ENCODE results near the gene SCART1. TPM values are rescaled to one million over a fixed set of nuclear protein-coding genes. Genes with fewer than 3 reads are reported as not detected.
"Not testable (repeated sequence)": the region's sequence is repeated elsewhere in the genome, so short reads cannot be mapped to it uniquely, and the experiment has no call there.

The SCART1 gene
- total RNA-seq, 2 donors from 2014 or later, result 3.9 to 11.2 TPM

DNA sequence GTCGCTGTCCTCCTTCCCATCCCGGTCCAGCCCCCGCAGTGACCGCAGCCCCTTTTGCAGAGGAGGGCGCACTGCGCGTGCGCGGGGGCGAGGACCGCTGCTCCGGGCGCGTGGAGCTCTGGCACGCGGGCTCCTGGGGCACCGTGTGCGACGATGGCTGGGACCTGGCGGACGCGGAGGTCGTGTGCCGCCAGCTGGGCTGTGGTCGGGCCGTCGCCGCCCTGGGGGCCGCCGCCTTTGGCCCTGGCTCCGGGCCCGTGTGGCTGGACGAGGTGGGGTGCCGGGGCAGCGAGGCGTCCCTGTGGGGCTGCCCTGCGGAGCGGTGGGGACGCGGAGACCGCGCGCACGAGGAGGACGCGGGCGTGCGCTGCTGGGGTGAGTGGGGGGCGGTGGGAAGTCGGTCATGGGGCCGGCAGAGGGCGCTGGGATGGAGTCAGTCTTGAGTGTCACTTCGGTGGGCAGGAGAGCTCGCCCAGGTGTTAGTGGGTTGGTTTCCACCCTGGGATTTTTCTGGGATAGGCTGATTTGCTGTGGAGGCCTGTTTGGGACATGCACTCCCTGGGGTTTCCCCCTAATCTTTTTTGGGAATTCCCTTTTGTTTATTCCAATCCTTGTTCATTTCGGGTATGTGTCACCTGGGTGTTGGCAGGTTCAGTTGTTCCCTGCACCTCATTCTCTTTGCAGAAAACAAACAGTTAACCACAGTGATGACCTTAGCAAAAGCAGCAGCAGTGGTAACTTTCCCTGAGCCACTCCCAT, 11.6 kb downstream of the SCART1 start:
- no peak overlapping the region for H3K27ac ChIP-seq
- H3K4me1 ChIP-seq, result no peaks in the 10 kb centered on the region
- intact Hi-C loops (cut with DNase I), result no loop called here
- H3K9me3 ChIP-seq, result no peaks in the 10 kb centered on the region
- no peak overlapping the region for H3K4me3 ChIP-seq
- DNase-seq (no peak), ATAC-seq (no peak)
- no peak for TF ChIP-seq POLR2A (IDR thresholded peaks at IDR 0.05)
- TF ChIP-seq, protein P1, sequence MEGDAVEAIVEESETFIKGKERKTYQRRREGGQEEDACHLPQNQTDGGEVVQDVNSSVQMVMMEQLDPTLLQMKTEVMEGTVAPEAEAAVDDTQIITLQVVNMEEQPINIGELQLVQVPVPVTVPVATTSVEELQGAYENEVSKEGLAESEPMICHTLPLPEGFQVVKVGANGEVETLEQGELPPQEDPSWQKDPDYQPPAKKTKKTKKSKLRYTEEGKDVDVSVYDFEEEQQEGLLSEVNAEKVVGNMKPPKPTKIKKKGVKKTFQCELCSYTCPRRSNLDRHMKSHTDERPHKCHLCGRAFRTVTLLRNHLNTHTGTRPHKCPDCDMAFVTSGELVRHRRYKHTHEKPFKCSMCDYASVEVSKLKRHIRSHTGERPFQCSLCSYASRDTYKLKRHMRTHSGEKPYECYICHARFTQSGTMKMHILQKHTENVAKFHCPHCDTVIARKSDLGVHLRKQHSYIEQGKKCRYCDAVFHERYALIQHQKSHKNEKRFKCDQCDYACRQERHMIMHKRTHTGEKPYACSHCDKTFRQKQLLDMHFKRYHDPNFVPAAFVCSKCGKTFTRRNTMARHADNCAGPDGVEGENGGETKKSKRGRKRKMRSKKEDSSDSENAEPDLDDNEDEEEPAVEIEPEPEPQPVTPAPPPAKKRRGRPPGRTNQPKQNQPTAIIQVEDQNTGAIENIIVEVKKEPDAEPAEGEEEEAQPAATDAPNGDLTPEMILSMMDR (IDR thresholded peaks at IDR 0.05), result no peak
- no peaks in the 10 kb centered on the region for H3K27me3 ChIP-seq
- WGBS, 2 donors, result 43 to 71% methylated on average over 27 to 52 of the region's 55 CpGs
- no peaks in the 10 kb centered on the region for H3K36me3 ChIP-seq (replicated peaks in 1 of 2; ENCODE audit: insufficient read depth in 1 of 2, low read depth in 2 of 2)

DNA sequence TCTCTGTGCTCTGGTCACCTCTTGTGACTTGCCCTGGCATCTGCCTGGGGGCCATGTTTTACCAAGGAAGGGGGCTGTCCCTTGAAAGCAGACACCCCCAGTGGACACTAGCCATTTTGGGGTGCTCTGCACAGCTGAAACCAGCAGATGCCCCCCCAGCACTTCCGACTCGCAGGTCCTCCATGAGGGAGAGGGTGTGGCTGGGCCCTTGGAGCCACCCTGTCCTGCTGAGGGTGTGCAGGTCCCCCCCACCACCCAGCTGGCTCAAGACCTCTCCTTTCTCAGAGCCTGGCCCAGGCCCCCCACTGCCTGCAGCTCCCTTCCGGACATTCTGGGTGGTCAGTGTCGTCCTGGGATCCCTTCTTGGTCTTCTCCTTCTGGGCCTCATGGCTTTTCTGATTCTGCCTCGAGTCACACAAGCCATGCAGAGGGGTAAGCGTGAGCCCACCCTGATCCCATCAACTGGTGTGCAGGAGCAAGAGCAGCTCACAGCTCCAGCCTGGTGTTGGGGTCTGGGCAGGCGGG, 12.3 kb downstream of the SCART1 start:
- Histone ChIP-seq H3K27ac (no peak overlapping the region), H3K4me1 (no peaks in the 10 kb centered on the region), H3K4me3 (no peak overlapping the region), H3K27me3 (no peaks in the 10 kb centered on the region), H3K36me3 (replicated peaks in 1 of 2; ENCODE audit: insufficient read depth in 1 of 2, low read depth in 2 of 2) (no peaks in the 10 kb centered on the region), H3K9me3 (no peaks in the 10 kb centered on the region)
- no peak for DNase-seq
- ATAC-seq, result no peak
- intact Hi-C loops (cut with DNase I), result no loop called here
- 94% methylated on average over 4 to 7 of the region's 7 CpGs for WGBS, 2 donors
- TF ChIP-seq, protein P1 (IDR thresholded peaks at IDR 0.05), result no peak
- TF ChIP-seq POLR2A (IDR thresholded peaks at IDR 0.05), result no peak

GRCh38 chr10:133466683-133467275, 13.0 kb downstream of the SCART1 start:
- H3K4me3 ChIP-seq, result no peak overlapping the region
- intact Hi-C loops (cut with DNase I), result no loop called here
- H3K9me3 ChIP-seq, result no peaks in the 10 kb centered on the region
- H3K27ac ChIP-seq, result no peak overlapping the region
- ATAC-seq (no peak), DNase-seq (no peak)
- H3K27me3 ChIP-seq, result no peaks in the 10 kb centered on the region
- TF ChIP-seq POLR2A (IDR thresholded peaks at IDR 0.05), result no peak
- TF ChIP-seq, protein P1 (IDR thresholded peaks at IDR 0.05), result no peak
- WGBS, 2 donors, result 95 to 97% methylated on average over 5 to 7 of the region's 7 CpGs
- no peaks in the 10 kb centered on the region for H3K4me1 ChIP-seq
- H3K36me3 ChIP-seq (replicated peaks in 1 of 2; ENCODE audit: insufficient read depth in 1 of 2, low read depth in 2 of 2), result no peaks in the 10 kb centered on the region

GRCh38 chr10:133467286-133467911, 13.7 kb downstream of the SCART1 start:
- DNase-seq (no peak), ATAC-seq (no peak)
- Histone ChIP-seq H3K27me3 (no peaks in the 10 kb centered on the region), H3K9me3 (no peaks in the 10 kb centered on the region), H3K36me3 (replicated peaks in 1 of 2; ENCODE audit: insufficient read depth in 1 of 2, low read depth in 2 of 2) (no peaks in the 10 kb centered on the region), H3K4me1 (no peaks in the 10 kb centered on the region), H3K27ac (no peak overlapping the region), H3K4me3 (no peak overlapping the region)
- WGBS, 2 donors, result 89 to 90% methylated on average over 15 to 17 of the region's 17 CpGs
- intact Hi-C loops (cut with DNase I), result no loop called here
- no peak for TF ChIP-seq POLR2A (IDR thresholded peaks at IDR 0.05)
- TF ChIP-seq, protein P1 (IDR thresholded peaks at IDR 0.05), result no peak

DNA sequence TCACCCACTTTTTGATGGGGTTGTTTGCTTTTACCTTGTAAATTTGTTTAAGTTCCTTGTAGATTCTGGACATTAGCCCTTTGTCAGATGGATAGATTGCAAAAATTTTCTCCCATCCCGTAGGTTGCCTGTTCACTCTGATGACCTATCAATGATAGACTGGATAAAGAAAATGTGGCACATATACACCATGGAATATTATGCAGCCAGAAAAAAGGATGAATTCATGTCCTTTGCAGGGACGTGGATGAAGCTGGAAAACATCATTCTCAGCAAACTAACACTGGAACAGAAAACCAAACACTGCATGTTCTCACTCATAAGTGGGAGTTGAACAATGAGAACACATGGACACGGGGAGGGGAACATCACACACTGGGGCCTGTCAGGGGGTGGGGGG, 15.5 kb downstream of the SCART1 start:
- H3K9me3 ChIP-seq; H3K4me1 ChIP-seq; DNase-seq; H3K27ac ChIP-seq; H3K36me3 ChIP-seq (replicated peaks in 1 of 2; ENCODE audit: insufficient read depth in 1 of 2, low read depth in 2 of 2); H3K4me3 ChIP-seq; H3K27me3 ChIP-seq; ATAC-seq; intact Hi-C loops (cut with DNase I): not testable (repeated sequence)
- WGBS, 2 donors, result 94 to 97% methylated on average over 3 of the region's 3 CpGs

All from body of pancreas (tissue), 4 donors.